H1 (cell line): ENCODE data around the gene COPA. TPM values are rescaled to one million over a fixed set of nuclear protein-coding genes. Genes with fewer than 3 reads are reported as not detected.

Experiments used
- CTCF ChIA-PET: fragments of 300-600 bp; sonication (Branson Sonifier 250); formaldehyde crosslinking; loops from one replicate; lab custom pipeline; 2021; ENCODE audit not compliant: partially characterized antibody; lab: Charles Lee
- POLR2A ChIA-PET: fragments of 300-600 bp; sonication (Branson Sonifier 250); formaldehyde crosslinking; loops from one replicate; lab custom pipeline; 2021; ENCODE audit warnings: inconsistent platforms; ENCODE audit not compliant: partially characterized antibody; lab: Charles Lee
- DNase-seq, 2 experiments: peaks; one replicate each; pipeline versions ENCODE4 v3.0.0 to v3.0.0-alpha.2; 2010 to 2022; ENCODE audit warnings: low spot score in 2 of 2, low read depth in 1 of 2, mixed read lengths in 1 of 2
- FAIRE-seq: peaks from 2 replicates; lab custom pipeline; 2011; peaks lifted over from hg19 to GRCh38; lab: Jason Lieb, UNC
- H2AFZ ChIP-seq: 2 replicates; pipeline ENCODE4 v1.8.1; 2012; ENCODE audit warnings: low read length, inconsistent platforms
- H2AK5ac ChIP-seq: 2 replicates; pipeline ENCODE4 v1.6.1; 2013; ENCODE audit warnings: low read depth, low read length
- H2BK120ac ChIP-seq: replicated peaks from 2 replicates; pipeline ENCODE3; 2013; ENCODE audit warnings: low read depth, low read length, inconsistent platforms
- H2BK12ac ChIP-seq: 2 replicates; pipeline ENCODE4 v1.6.1; 2013; ENCODE audit warnings: low read depth, low read length
- H2BK15ac ChIP-seq: 2 replicates; pipeline ENCODE4 v1.6.1; 2013; ENCODE audit warnings: low read length
- H2BK20ac ChIP-seq: 2 replicates; pipeline ENCODE4 v1.6.1; 2013; ENCODE audit warnings: low read length
- H2BK5ac ChIP-seq: 2 replicates; pipeline ENCODE4 v1.6.1; 2013; ENCODE audit warnings: low read depth, low read length
- H3K14ac ChIP-seq: 2 replicates; pipeline ENCODE4 v1.6.1; 2013; ENCODE audit warnings: inconsistent platforms; ENCODE audit not compliant: insufficient read length
- H3K18ac ChIP-seq: 2 replicates; pipeline ENCODE4 v1.6.1; 2013; ENCODE audit warnings: low read length; ENCODE audit errors: extremely low read depth
- H3K23ac ChIP-seq: 2 replicates; pipeline ENCODE4 v1.6.1; 2013; ENCODE audit warnings: inconsistent platforms; ENCODE audit not compliant: insufficient read length
- H3K23me2 ChIP-seq: 2 replicates; pipeline ENCODE4 v1.6.1; 2013; ENCODE audit warnings: low read depth, low read length
- H3K27ac ChIP-seq: 2 replicates; pipeline ENCODE4 v1.6.1; 2011; ENCODE audit warnings: low read depth, low read length, inconsistent platforms
- H3K27me3 ChIP-seq, 4 experiments: replicated peaks in 1 of 4; 1 replicate in 1 of 4; 2 replicates in 3 of 4; pipeline versions ENCODE4 v1.6.1 to v1.8.1; 2011 to 2013; ENCODE audit warnings: low read length in 3 of 4, mild to moderate bottlenecking in 3 of 4, inconsistent platforms in 2 of 4, mixed read lengths in 2 of 4, moderate library complexity in 1 of 4; ENCODE audit not compliant: control insufficient read depth in 3 of 4, insufficient read depth in 3 of 4; ENCODE audit errors: extremely low read depth in 1 of 4
- H3K36me3 ChIP-seq, 4 experiments: 2 replicates each; pipeline versions ENCODE4 v1.6.1 to v1.8.1; 2011 to 2013; ENCODE audit warnings: mild to moderate bottlenecking in 4 of 4, low read length in 3 of 4, moderate library complexity in 2 of 4, control low read depth in 1 of 4, inconsistent platforms in 1 of 4; ENCODE audit not compliant: insufficient read depth in 4 of 4, control insufficient read depth in 2 of 4
- H3K4ac ChIP-seq: replicated peaks from 2 replicates; pipeline ENCODE3; 2013; ENCODE audit warnings: low read length, low read depth, mixed read lengths, inconsistent platforms; ENCODE audit not compliant: insufficient read length
- H3K4me1 ChIP-seq, 4 experiments: replicated peaks in 1 of 4; 1 replicate in 1 of 4; 2 replicates in 3 of 4; pipeline versions ENCODE4 v1.6.1 to v1.8.1; 2011 to 2013; ENCODE audit warnings: low read length in 3 of 4, inconsistent platforms in 2 of 4, mixed read lengths in 1 of 4; ENCODE audit not compliant: insufficient read depth in 4 of 4, control insufficient read depth in 3 of 4
- H3K4me2 ChIP-seq, 2 experiments: 2 replicates each; pipeline versions ENCODE4 v1.6.1 to v1.8.1; 2011 to 2013; ENCODE audit warnings: low read depth in 2 of 2, low read length in 2 of 2, control low read depth in 1 of 2, inconsistent platforms in 1 of 2, mild to moderate bottlenecking in 1 of 2; ENCODE audit not compliant: insufficient read depth in 1 of 2
- H3K4me3 ChIP-seq, 4 experiments: fragments of 200-600, 300-600 bp in 1 of 4; sonication (generic), shearing (Covaris generic), sonication (Bioruptor Twin) in 1 of 4; 2 replicates each; pipeline versions ENCODE4 v1.5.1 to v1.8.1; 2011 to 2016; ENCODE audit warnings: low read length in 4 of 4, low read depth in 3 of 4, control low read depth in 2 of 4, inconsistent platforms in 2 of 4, mild to moderate bottlenecking in 2 of 4, mixed read lengths in 1 of 4, moderate library complexity in 1 of 4; ENCODE audit not compliant: insufficient read depth in 2 of 4; ENCODE audit errors: extremely low read depth in 1 of 4
- H3K56ac ChIP-seq: replicated peaks from 2 replicates; pipeline ENCODE3; 2013; ENCODE audit warnings: low read depth, mild to moderate bottlenecking, mixed read lengths, low read length, inconsistent platforms; ENCODE audit not compliant: insufficient read length
- H3K79me1 ChIP-seq: 2 replicates; pipeline ENCODE4 v1.6.1; 2013; ENCODE audit warnings: low read depth, low read length, control low read depth
- H3K79me2 ChIP-seq, 2 experiments: 2 replicates each; pipeline versions ENCODE4 v1.6.1 to v1.8.1; 2012 to 2013; ENCODE audit warnings: low read length in 2 of 2, mild to moderate bottlenecking in 2 of 2, inconsistent platforms in 1 of 2; ENCODE audit not compliant: insufficient read depth in 2 of 2, control insufficient read depth in 1 of 2
- H3K9ac ChIP-seq, 4 experiments: replicated peaks in 1 of 4; 1 replicate in 1 of 4; 2 replicates in 3 of 4; pipeline versions ENCODE4 v1.6.1 to v1.8.1; 2011 to 2013; ENCODE audit warnings: low read depth in 3 of 4, low read length in 3 of 4, control low read depth in 2 of 4, mild to moderate bottlenecking in 2 of 4, moderate library complexity in 2 of 4, inconsistent platforms in 1 of 4; ENCODE audit errors: extremely low read depth in 1 of 4
- H3K9me3 ChIP-seq, 2 experiments: 2 replicates each; pipeline versions ENCODE4 v1.6.1 to v1.8.1; 2012 to 2013; ENCODE audit warnings: mild to moderate bottlenecking in 2 of 2, moderate library complexity in 2 of 2, control low read depth in 1 of 2, inconsistent platforms in 1 of 2, low read depth in 1 of 2, low read length in 1 of 2, mixed read lengths in 1 of 2; ENCODE audit not compliant: insufficient read depth in 2 of 2
- H4K20me1 ChIP-seq, 2 experiments: replicated peaks in 1 of 2; 2 replicates each; pipeline versions ENCODE3 to v1.8.1; 2011 to 2013; ENCODE audit warnings: inconsistent platforms in 2 of 2, low read length in 2 of 2, mild to moderate bottlenecking in 1 of 2; ENCODE audit not compliant: insufficient read depth in 2 of 2, control insufficient read depth in 1 of 2
- H4K5ac ChIP-seq: 2 replicates; pipeline ENCODE4 v1.6.1; 2013; ENCODE audit warnings: low read length, low read depth, mixed read lengths, inconsistent platforms; ENCODE audit not compliant: insufficient read length
- H4K8ac ChIP-seq: 2 replicates; pipeline ENCODE4 v1.8.0; 2013; ENCODE audit warnings: mild to moderate bottlenecking, moderate library complexity, low read length, inconsistent platforms; ENCODE audit not compliant: insufficient read depth; ENCODE audit errors: extremely low read depth
- H4K91ac ChIP-seq: replicated peaks from 2 replicates; pipeline ENCODE3; 2013; ENCODE audit warnings: low read length, mixed read lengths, inconsistent platforms; ENCODE audit not compliant: insufficient read length
- CBX8 ChIP-seq: fragments of 300-800, 300-1000 bp; sonication (generic); IDR thresholded peaks from 2 replicates; pipeline ENCODE4 v1.7.1; 2016; ENCODE audit warnings: low read depth, low read length, borderline replicate concordance
- CREB1 ChIP-seq: IDR thresholded peaks from 2 replicates; pipeline ENCODE4 v1.6.1; 2012; ENCODE audit warnings: inconsistent platforms
- KDM4A ChIP-seq: IDR thresholded peaks from one replicate; pipeline ENCODE4 v1.7.1; 2012; ENCODE audit warnings: low read depth, mild to moderate bottlenecking, moderate library complexity, low read length, inconsistent platforms; ENCODE audit not compliant: severe bottlenecking
- SIRT6 ChIP-seq: IDR thresholded peaks from one replicate; pipeline ENCODE4 v1.7.1; 2012; ENCODE audit warnings: low read length, inconsistent platforms
- SUZ12 ChIP-seq: fragments of 200-600 bp; sonication (generic); IDR thresholded peaks from 2 replicates; pipeline ENCODE4 v1.6.1; 2012; ENCODE audit warnings: mild to moderate bottlenecking, inconsistent platforms, low read length, moderate library complexity, mixed read lengths
- ZNF274 ChIP-seq: IDR thresholded peaks from 2 replicates; pipeline ENCODE4 v1.7.0; 2012; ENCODE audit warnings: low read length, borderline replicate concordance; ENCODE audit errors: extremely low read depth
- polyA plus RNA-seq, 7 experiments: library from polyadenylated mRNA; depleted of rRNA in 3 of 7; stranded (reverse) in 5 of 7; unstranded in 2 of 7; fragments of >200 nt in 5 of 7; fragments of 200-250 nt in 2 of 7; gene quantifications; 1 replicate in 5 of 7; 2 replicates in 1 of 7; 4 replicates in 1 of 7; pipeline versions ENCODE4 v1.2.1 to v1.2.3, GENCODE V29; 2011 to 2013; ENCODE audit warnings: missing spikeins in 2 of 7, mixed read lengths in 2 of 7
- total RNA-seq: library from RNA; stranded (reverse); fragmentation: NEBNext Ultra II Directional; extraction: Animal tissue kit (Norgen Biotek cat#: 25700); gene quantifications from 2 replicates; pipeline ENCODE4 v1.2.1, GENCODE V29; 2021
- TF ChIP-seq, protein P1 (sequence below): IDR thresholded peaks from 2 replicates; pipeline ENCODE4 v1.6.1; 2012; ENCODE audit warnings: inconsistent platforms

Gene COPA
- total and polyA plus RNA-seq, 2 of the 8 experiments (the other 6 are each of a cell fraction or from before 2014, with no cell fraction given) = 78.2 to 115 TPM

DNA sequence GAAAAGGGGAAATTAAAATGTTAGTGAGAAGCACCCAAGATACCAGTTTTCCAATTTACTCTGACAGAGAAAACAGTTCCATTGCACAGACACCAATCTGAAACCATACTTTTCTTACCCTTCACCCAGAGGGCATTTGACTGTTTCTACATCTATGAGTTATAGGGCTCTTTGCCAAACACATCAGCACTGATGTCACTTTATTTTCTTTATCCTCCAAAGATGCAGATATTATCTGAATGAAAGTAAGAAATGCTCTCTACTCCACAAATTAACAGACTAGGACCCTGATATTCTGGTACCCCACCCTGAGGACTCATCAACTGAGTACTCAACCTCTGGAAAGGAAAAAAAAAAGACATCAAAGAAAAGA lies 33.9 kb downstream of the COPA start:
- Histone ChIP-seq H3K79me2 (no peaks in the 10 kb centered on the region), H3K9me3 (no peaks in the 10 kb centered on the region)
- CTCF ChIA-PET = interaction anchor here (0.8 to 2.7 kb wide), 2 partner anchors 18 to 44 kb away, joined by 3 to 23 read pairs; no protein-coding TSS in a partner anchor

More for the DNA sequence above, 33.9 kb downstream of the COPA start:
- Histone ChIP-seq H3K4me2 (no peak overlapping the region; a peak in 1 of 4 replicates), H3K23me2 (no peaks in the 10 kb centered on the region), H4K20me1 (peaks cover 0 to 2% of the 10 kb centered on the region in 2 experiments), H3K9ac (no peak overlapping the region), H3K18ac (no peak overlapping the region), H3K23ac (no peak overlapping the region), H3K36me3 (peaks cover 26 to 63% (median 55%) of the 10 kb centered on the region in 4 experiments), H3K14ac (no peak overlapping the region), H3K79me1 (no peaks in the 10 kb centered on the region), H4K8ac (no peak overlapping the region), H4K5ac (no peak overlapping the region), H3K4ac (no peak overlapping the region), H3K56ac (no peak overlapping the region), H2BK12ac (no peak overlapping the region), H3K4me1 (peaks cover 4 to 11% (median 8%) of the 10 kb centered on the region in 4 experiments), H2BK20ac (no peak overlapping the region), H2BK5ac (no peak overlapping the region), H4K91ac (no peak overlapping the region), H2AFZ (no peak overlapping the region), H3K27me3 (no peaks in the 10 kb centered on the region), H3K4me3 (no peak overlapping the region)
- no peak for DNase-seq
- POLR2A ChIA-PET = no interaction called here
- TF ChIP-seq, protein P1, sequence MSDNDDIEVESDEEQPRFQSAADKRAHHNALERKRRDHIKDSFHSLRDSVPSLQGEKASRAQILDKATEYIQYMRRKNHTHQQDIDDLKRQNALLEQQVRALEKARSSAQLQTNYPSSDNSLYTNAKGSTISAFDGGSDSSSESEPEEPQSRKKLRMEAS = no peak
- no peak for TF ChIP-seq SUZ12
- no peak for TF ChIP-seq CREB1
- TF ChIP-seq SIRT6 = no peak
- TF ChIP-seq CBX8 = no peak
- no peak for TF ChIP-seq KDM4A
- TF ChIP-seq ZNF274 = no peak
- TF ChIP-seq, all 59 proteins: peak for 0
- Histone ChIP-seq H2BK120ac (no peak overlapping the region), H2AK5ac (no peak overlapping the region), H3K27ac (no peak overlapping the region), H2BK15ac (no peak overlapping the region)
- FAIRE-seq = no peak
